ENCODE measurements around the gene PRR5. TPM values are rescaled to one million over a fixed set of nuclear protein-coding genes. Genes with fewer than 3 reads are reported as not detected.

The PRR5 gene
- total RNA-seq, 2 donors from 2014 or later, result 7.3 to 30.0 TPM

GRCh38 chr22:44707178-44707577 is 5.2 kb downstream of the PRR5 start:
- TF ChIP-seq CTCF (IDR thresholded peaks at IDR 0.05), result no peak
- H3K27ac ChIP-seq, result no peak overlapping the region

GRCh38 chr22:44707752-44708151 is 5.7 kb downstream of the PRR5 start:
- Histone ChIP-seq H3K9me3 (no peaks in the 10 kb centered on the region), H3K4me3 (no peak overlapping the region), H3K4me1 (ENCODE audit: control insufficient read depth in 1 of 2, low read depth in 2 of 2) (peaks cover 1 to 4% of the 10 kb centered on the region in 2 donors), H3K27ac (no peak overlapping the region), H3K36me3 (no peaks in the 10 kb centered on the region), H3K27me3 (replicated peaks; ENCODE audit: insufficient read depth) (no peaks in the 10 kb centered on the region)
- ATAC-seq (ENCODE audit: insufficient number of reproducible peaks, low FRiP score, low read depth), result no peak
- DNase-seq (ENCODE audit: low spot score), result no peak
- TF ChIP-seq CTCF (IDR thresholded peaks at IDR 0.05), result no peak

More at GRCh38 chr22:44707178-44707577, 5.2 kb downstream of the PRR5 start:
- H3K36me3 ChIP-seq, result no peaks in the 10 kb centered on the region
- DNase-seq (ENCODE audit: low spot score) (no peak), ATAC-seq (ENCODE audit: insufficient number of reproducible peaks, low FRiP score, low read depth) (no peak)
- no peaks in the 10 kb centered on the region for H3K27me3 ChIP-seq (replicated peaks; ENCODE audit: insufficient read depth)
- H3K4me1 ChIP-seq (ENCODE audit: control insufficient read depth in 1 of 2, low read depth in 2 of 2), result peaks cover 7% of the 10 kb centered on the region in 2 donors
- no peak overlapping the region for H3K4me3 ChIP-seq
- H3K9me3 ChIP-seq, result no peaks in the 10 kb centered on the region

GRCh38 chr22:44709881-44710392 is 7.9 kb downstream of the PRR5 start:
- Histone ChIP-seq H3K9me3 (no peaks in the 10 kb centered on the region), H3K36me3 (no peaks in the 10 kb centered on the region), H3K4me1 (ENCODE audit: control insufficient read depth in 1 of 2, low read depth in 2 of 2) (no peaks in the 10 kb centered on the region), H3K27ac (no peak overlapping the region), H3K27me3 (replicated peaks; ENCODE audit: insufficient read depth) (no peaks in the 10 kb centered on the region), H3K4me3 (no peak overlapping the region)
- no peak for TF ChIP-seq CTCF (IDR thresholded peaks at IDR 0.05)
- DNase-seq (ENCODE audit: low spot score) (no peak), ATAC-seq (ENCODE audit: insufficient number of reproducible peaks, low FRiP score, low read depth) (no peak)

- Histone ChIP-seq H3K27ac (no peak overlapping the region), H3K9me3 (no peaks in the 10 kb centered on the region), H3K36me3 (no peaks in the 10 kb centered on the region), H3K4me3 (no peak overlapping the region), H3K27me3 (replicated peaks; ENCODE audit: insufficient read depth) (no peaks in the 10 kb centered on the region), H3K4me1 (ENCODE audit: control insufficient read depth in 1 of 2, low read depth in 2 of 2) (no peaks in the 10 kb centered on the region)
- TF ChIP-seq CTCF (IDR thresholded peaks at IDR 0.05), result no peak
- ATAC-seq (ENCODE audit: insufficient number of reproducible peaks, low FRiP score, low read depth), result no peak
- DNase-seq (ENCODE audit: low spot score), result no peak
Observed at GRCh38 chr22:44710474-44711240, 8.7 kb downstream of the PRR5 start.

GRCh38 chr22:44711241-44711560 is 9.2 kb downstream of the PRR5 start:
- ATAC-seq (ENCODE audit: insufficient number of reproducible peaks, low FRiP score, low read depth) (no peak), DNase-seq (ENCODE audit: low spot score) (no peak)
- TF ChIP-seq CTCF (IDR thresholded peaks at IDR 0.05), result no peak
- H3K36me3 ChIP-seq, result no peaks in the 10 kb centered on the region
- no peaks in the 10 kb centered on the region for H3K9me3 ChIP-seq
- H3K27ac ChIP-seq, result no peak overlapping the region
- H3K4me1 ChIP-seq (ENCODE audit: control insufficient read depth in 1 of 2, low read depth in 2 of 2), result no peaks in the 10 kb centered on the region
- no peaks in the 10 kb centered on the region for H3K27me3 ChIP-seq (replicated peaks; ENCODE audit: insufficient read depth)
- H3K4me3 ChIP-seq, result no peak overlapping the region
